ENCODE data around the gene TSPAN5.

The TSPAN5 gene

GRCh38 chr4:98641906-98642668, 16.3 kb downstream of the TSPAN5 start:
- no peak overlapping the region for H3K4me3 ChIP-seq (ENCODE audit: insufficient read depth, low read length, poor library complexity, severe bottlenecking)
- H3K4me2 ChIP-seq (ENCODE audit: low read depth, low read length, poor library complexity, severe bottlenecking): no peak overlapping the region
- H3K9me3 ChIP-seq (ENCODE audit: insufficient read depth, low read length): no peaks in the 10 kb centered on the region
- H3K27ac ChIP-seq (ENCODE audit: low read depth, low read length): no peak overlapping the region
- H3K9me2 ChIP-seq (replicated peaks; ENCODE audit: insufficient read depth, low read length): no peaks in the 10 kb centered on the region
- H3K36me3 ChIP-seq (ENCODE audit: low read length): no peaks in the 10 kb centered on the region
- no peak for TF ChIP-seq EZH2phosphoT487 (conservative IDR thresholded peaks at IDR 0.05; ENCODE audit: low read length)
- TF ChIP-seq, protein P1, sequence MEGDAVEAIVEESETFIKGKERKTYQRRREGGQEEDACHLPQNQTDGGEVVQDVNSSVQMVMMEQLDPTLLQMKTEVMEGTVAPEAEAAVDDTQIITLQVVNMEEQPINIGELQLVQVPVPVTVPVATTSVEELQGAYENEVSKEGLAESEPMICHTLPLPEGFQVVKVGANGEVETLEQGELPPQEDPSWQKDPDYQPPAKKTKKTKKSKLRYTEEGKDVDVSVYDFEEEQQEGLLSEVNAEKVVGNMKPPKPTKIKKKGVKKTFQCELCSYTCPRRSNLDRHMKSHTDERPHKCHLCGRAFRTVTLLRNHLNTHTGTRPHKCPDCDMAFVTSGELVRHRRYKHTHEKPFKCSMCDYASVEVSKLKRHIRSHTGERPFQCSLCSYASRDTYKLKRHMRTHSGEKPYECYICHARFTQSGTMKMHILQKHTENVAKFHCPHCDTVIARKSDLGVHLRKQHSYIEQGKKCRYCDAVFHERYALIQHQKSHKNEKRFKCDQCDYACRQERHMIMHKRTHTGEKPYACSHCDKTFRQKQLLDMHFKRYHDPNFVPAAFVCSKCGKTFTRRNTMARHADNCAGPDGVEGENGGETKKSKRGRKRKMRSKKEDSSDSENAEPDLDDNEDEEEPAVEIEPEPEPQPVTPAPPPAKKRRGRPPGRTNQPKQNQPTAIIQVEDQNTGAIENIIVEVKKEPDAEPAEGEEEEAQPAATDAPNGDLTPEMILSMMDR (IDR thresholded peaks at IDR 0.05; ENCODE audit: insufficient read depth, low read length, poor library complexity, severe bottlenecking): no peak
- H4K20me1 ChIP-seq (ENCODE audit: low read depth, low read length): no peaks in the 10 kb centered on the region
- H3K9ac ChIP-seq (ENCODE audit: low read length): no peak overlapping the region
- no peaks in the 10 kb centered on the region for H3K27me3 ChIP-seq (ENCODE audit: low read length)
- no peaks in the 10 kb centered on the region for H3F3A ChIP-seq (ENCODE audit: insufficient read depth)
- H2AFZ ChIP-seq (ENCODE audit: low read depth, low read length, severe bottlenecking): no peak overlapping the region
- no peaks in the 10 kb centered on the region for H3K79me2 ChIP-seq (ENCODE audit: insufficient read depth, low read length)

- Histone ChIP-seq H3F3A (ENCODE audit: insufficient read depth) (no peaks in the 10 kb centered on the region), H3K9me2 (replicated peaks; ENCODE audit: insufficient read depth, low read length) (no peaks in the 10 kb centered on the region), H4K20me1 (ENCODE audit: low read depth, low read length) (no peaks in the 10 kb centered on the region), H3K4me3 (ENCODE audit: insufficient read depth, low read length, poor library complexity, severe bottlenecking) (no peak overlapping the region), H3K4me2 (ENCODE audit: low read depth, low read length, poor library complexity, severe bottlenecking) (no peak overlapping the region), H3K27me3 (ENCODE audit: low read length) (no peaks in the 10 kb centered on the region), H2AFZ (ENCODE audit: low read depth, low read length, severe bottlenecking) (no peak overlapping the region), H3K9me3 (ENCODE audit: insufficient read depth, low read length) (no peaks in the 10 kb centered on the region), H3K27ac (ENCODE audit: low read depth, low read length) (no peak overlapping the region), H3K9ac (ENCODE audit: low read length) (no peak overlapping the region), H3K36me3 (ENCODE audit: low read length) (no peaks in the 10 kb centered on the region), H3K79me2 (ENCODE audit: insufficient read depth, low read length) (no peaks in the 10 kb centered on the region)
- TF ChIP-seq EZH2phosphoT487 (conservative IDR thresholded peaks at IDR 0.05; ENCODE audit: low read length): no peak
- TF ChIP-seq, protein P1 (IDR thresholded peaks at IDR 0.05; ENCODE audit: insufficient read depth, low read length, poor library complexity, severe bottlenecking): no peak
These were observed 17.0 kb downstream of the TSPAN5 start for GRCh38 chr4:98641376-98641775.

DNA sequence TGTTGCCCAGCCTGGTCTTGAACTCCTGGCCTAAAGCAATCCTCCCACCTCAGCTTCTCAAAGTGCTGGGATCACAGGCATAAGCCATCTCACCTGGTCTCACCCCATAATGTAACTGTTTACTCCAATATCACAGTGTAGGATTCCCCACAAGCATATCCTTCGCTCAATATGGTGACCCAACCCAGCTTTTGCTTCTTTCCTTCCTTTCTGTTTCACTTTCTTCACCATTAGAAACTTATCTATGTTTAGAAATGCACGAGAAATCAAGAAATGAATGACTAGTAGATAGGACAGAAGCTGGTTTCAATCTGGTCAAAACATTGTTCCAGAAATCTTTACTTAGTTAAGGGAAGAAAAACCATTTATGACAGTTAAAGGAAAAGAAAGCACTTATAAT, 18.9 kb downstream of the TSPAN5 start:
- TF ChIP-seq EZH2phosphoT487 (conservative IDR thresholded peaks at IDR 0.05; ENCODE audit: low read length): no peak
- TF ChIP-seq, protein P1 (IDR thresholded peaks at IDR 0.05; ENCODE audit: insufficient read depth, low read length, poor library complexity, severe bottlenecking): no peak
- no peaks in the 10 kb centered on the region for H3K27me3 ChIP-seq (ENCODE audit: low read length)
- H3F3A ChIP-seq (ENCODE audit: insufficient read depth): no peaks in the 10 kb centered on the region
- no peaks in the 10 kb centered on the region for H3K36me3 ChIP-seq (ENCODE audit: low read length)
- H3K27ac ChIP-seq (ENCODE audit: low read depth, low read length): no peak overlapping the region
- H3K4me2 ChIP-seq (ENCODE audit: low read depth, low read length, poor library complexity, severe bottlenecking): no peak overlapping the region
- no peaks in the 10 kb centered on the region for H3K9me2 ChIP-seq (replicated peaks; ENCODE audit: insufficient read depth, low read length)
- H4K20me1 ChIP-seq (ENCODE audit: low read depth, low read length): no peaks in the 10 kb centered on the region
- H3K9ac ChIP-seq (ENCODE audit: low read length): no peak overlapping the region
- H3K79me2 ChIP-seq (ENCODE audit: insufficient read depth, low read length): no peaks in the 10 kb centered on the region
- no peak overlapping the region for H3K4me3 ChIP-seq (ENCODE audit: insufficient read depth, low read length, poor library complexity, severe bottlenecking)
- H2AFZ ChIP-seq (ENCODE audit: low read depth, low read length, severe bottlenecking): no peak overlapping the region
- H3K9me3 ChIP-seq (ENCODE audit: insufficient read depth, low read length): no peaks in the 10 kb centered on the region

Data from SU-DHL-6 (cell line).